Mucosa of rectum (tissue), 2 donors: ENCODE data around the gene DIAPH3.
A peak's percentile ranks its signal among the peaks of the same experiment; 100 is the strongest.

ENCODE experiments used
- H3K27ac ChIP-seq, 2 donors: one replicate each; pipeline ENCODE4 v1.7.0; 2013; ENCODE audit warnings: inconsistent platforms in 2 of 2, low read depth in 2 of 2, low read length in 2 of 2
- H3K27me3 ChIP-seq, 2 donors: one replicate each; pipeline ENCODE4 v1.7.0; 2013; ENCODE audit warnings: low read length in 2 of 2; ENCODE audit not compliant: control insufficient read depth in 2 of 2, insufficient read depth in 2 of 2
- H3K36me3 ChIP-seq, 2 donors: one replicate each; pipeline ENCODE4 v1.7.0; 2013; ENCODE audit warnings: low read length in 2 of 2; ENCODE audit not compliant: control insufficient read depth in 2 of 2, insufficient read depth in 2 of 2
- H3K4me1 ChIP-seq, 2 donors: one replicate each; pipeline ENCODE4 v1.7.0; 2013; ENCODE audit warnings: low read length in 2 of 2, mild to moderate bottlenecking in 1 of 2; ENCODE audit not compliant: control insufficient read depth in 2 of 2, insufficient read depth in 2 of 2
- H3K4me3 ChIP-seq, 2 donors: one replicate each; pipeline ENCODE4 v1.7.0; 2013; ENCODE audit warnings: low read length in 2 of 2
- H3K9ac ChIP-seq, 2 donors: one replicate each; pipeline ENCODE4 v1.7.0; 2013; ENCODE audit warnings: low read length in 2 of 2, low read depth in 1 of 2, mild to moderate bottlenecking in 1 of 2
- H3K9me3 ChIP-seq, 2 donors: one replicate each; pipeline ENCODE4 v1.7.0; 2013; ENCODE audit warnings: low read length in 2 of 2; ENCODE audit not compliant: control insufficient read depth in 2 of 2
- donor health status: healthy.
- donor health status: Normal muscosa, but diverticular disease.

The DIAPH3 gene

GRCh38 chr13:60000976-60001375 is 162.8 kb downstream of the DIAPH3 start:
- H3K27ac ChIP-seq: no peak overlapping the region
- no peaks in the 10 kb centered on the region for H3K27me3 ChIP-seq
- peaks cover 4 to 7% of the 10 kb centered on the region in 2 donors for H3K4me1 ChIP-seq
- H3K9me3 ChIP-seq: no peaks in the 10 kb centered on the region
- no peak overlapping the region for H3K4me3 ChIP-seq
- H3K9ac ChIP-seq: no peak overlapping the region
- H3K36me3 ChIP-seq: no peaks in the 10 kb centered on the region

GRCh38 chr13:60000081-60000480 is 163.6 kb downstream of the DIAPH3 start:
- no peaks in the 10 kb centered on the region for H3K36me3 ChIP-seq
- no peak overlapping the region for H3K9ac ChIP-seq
- H3K4me1 ChIP-seq: peaks cover 4 to 9% of the 10 kb centered on the region in 2 donors
- no peak overlapping the region for H3K4me3 ChIP-seq
- H3K27me3 ChIP-seq: no peaks in the 10 kb centered on the region
- no peak overlapping the region for H3K27ac ChIP-seq
- H3K9me3 ChIP-seq: no peaks in the 10 kb centered on the region

- no peaks in the 10 kb centered on the region for H3K9me3 ChIP-seq
- no peak overlapping the region for H3K9ac ChIP-seq
- peaks cover 4 to 9% of the 10 kb centered on the region in 2 donors for H3K4me1 ChIP-seq
- no peak overlapping the region for H3K4me3 ChIP-seq
- no peaks in the 10 kb centered on the region for H3K36me3 ChIP-seq
- no peak overlapping the region for H3K27ac ChIP-seq
- no peaks in the 10 kb centered on the region for H3K27me3 ChIP-seq
Measured at GRCh38 chr13:59997976-59998375, 165.8 kb downstream of the DIAPH3 start.

- no peaks in the 10 kb centered on the region for H3K36me3 ChIP-seq
- H3K9ac ChIP-seq: no peak overlapping the region
- no peaks in the 10 kb centered on the region for H3K9me3 ChIP-seq
- no peak overlapping the region for H3K27ac ChIP-seq
- H3K4me1 ChIP-seq: peaks cover 4 to 9% of the 10 kb centered on the region in 2 donors
- peak overlapping the region in 1 of 2 donors; percentile 11 for H3K4me3 ChIP-seq
- no peaks in the 10 kb centered on the region for H3K27me3 ChIP-seq
Measured at GRCh38 chr13:59996461-59996980, 167.2 kb downstream of the DIAPH3 start.

GRCh38 chr13:59991395-59991794 is 172.3 kb downstream of the DIAPH3 start:
- H3K4me1 ChIP-seq: peaks cover 2 to 5% of the 10 kb centered on the region in 2 donors
- no peak overlapping the region for H3K9ac ChIP-seq
- H3K27me3 ChIP-seq: no peaks in the 10 kb centered on the region
- H3K27ac ChIP-seq: no peak overlapping the region
- no peaks in the 10 kb centered on the region for H3K36me3 ChIP-seq
- no peaks in the 10 kb centered on the region for H3K9me3 ChIP-seq
- H3K4me3 ChIP-seq: no peak overlapping the region

GRCh38 chr13:59982631-59983382 is 180.9 kb downstream of the DIAPH3 start:
- no peaks in the 10 kb centered on the region for H3K27me3 ChIP-seq
- H3K9ac ChIP-seq: no peak overlapping the region
- H3K27ac ChIP-seq: no peak overlapping the region
- H3K4me1 ChIP-seq: no peaks in the 10 kb centered on the region
- no peak overlapping the region for H3K4me3 ChIP-seq
- no peaks in the 10 kb centered on the region for H3K36me3 ChIP-seq
- H3K9me3 ChIP-seq: no peaks in the 10 kb centered on the region

GRCh38 chr13:59979589-59979988 is 184.1 kb downstream of the DIAPH3 start:
- no peak overlapping the region for H3K4me3 ChIP-seq
- no peak overlapping the region for H3K27ac ChIP-seq
- no peaks in the 10 kb centered on the region for H3K27me3 ChIP-seq
- no peaks in the 10 kb centered on the region for H3K36me3 ChIP-seq
- H3K9me3 ChIP-seq: no peaks in the 10 kb centered on the region
- no peaks in the 10 kb centered on the region for H3K4me1 ChIP-seq
- no peak overlapping the region for H3K9ac ChIP-seq

GRCh38 chr13:59978862-59979261 is 184.9 kb downstream of the DIAPH3 start:
- Histone ChIP-seq H3K9ac (no peak overlapping the region), H3K36me3 (no peaks in the 10 kb centered on the region), H3K4me1 (no peaks in the 10 kb centered on the region), H3K27ac (no peak overlapping the region), H3K9me3 (no peaks in the 10 kb centered on the region), H3K27me3 (no peaks in the 10 kb centered on the region), H3K4me3 (no peak overlapping the region)

- Histone ChIP-seq H3K9me3 (no peaks in the 10 kb centered on the region), H3K27me3 (no peaks in the 10 kb centered on the region), H3K9ac (no peak overlapping the region), H3K4me3 (no peak overlapping the region), H3K27ac (no peak overlapping the region), H3K36me3 (no peaks in the 10 kb centered on the region), H3K4me1 (no peaks in the 10 kb centered on the region)
Measured at GRCh38 chr13:59976856-59977255, 186.9 kb downstream of the DIAPH3 start.

GRCh38 chr13:59975807-59976435 is 187.8 kb downstream of the DIAPH3 start:
- Histone ChIP-seq H3K9ac (no peak overlapping the region), H3K36me3 (no peaks in the 10 kb centered on the region), H3K4me1 (no peaks in the 10 kb centered on the region), H3K4me3 (no peak overlapping the region), H3K9me3 (no peaks in the 10 kb centered on the region), H3K27me3 (no peaks in the 10 kb centered on the region), H3K27ac (no peak overlapping the region)
